Activated naive CD8-positive, alpha-beta T cell treated with anti-CD3 and anti-CD28 coated beads, Interleukin-2, amount 50 U/mL, for 24 hours (primary cell): ENCODE data around the gene FAM131B.
A peak's percentile ranks its signal among the peaks of the same experiment; 100 is the strongest.

Experiments
- ATAC-seq: fragments of 150-1000 bp; cut with Tn5 transposase; one replicate; pipeline ENCODE4 v1.10.0; 2021
- DNase-seq: peaks from one replicate; pipeline ENCODE4 v3.0.0; 2021
- H3K27ac Mint-ChIP-seq: one replicate; pipeline ENCODE4 v1.8.0; 2021; ENCODE audit warnings: mild to moderate bottlenecking, mixed read lengths
- H3K27me3 Mint-ChIP-seq: one replicate; pipeline ENCODE4 v1.8.0; 2021; ENCODE audit warnings: mixed read lengths
- H3K36me3 Mint-ChIP-seq: one replicate; pipeline ENCODE4 v1.8.0; 2021; ENCODE audit warnings: low read depth, mixed read lengths
- H3K4me1 Mint-ChIP-seq: one replicate; pipeline ENCODE4 v1.8.0; 2021; ENCODE audit warnings: mixed read lengths
- H3K4me3 Mint-ChIP-seq: one replicate; pipeline ENCODE4 v1.8.0; 2021; ENCODE audit warnings: mild to moderate bottlenecking, moderate library complexity, mixed read lengths
- H3K9me3 Mint-ChIP-seq: one replicate; pipeline ENCODE4 v1.8.0; 2021; ENCODE audit warnings: mixed read lengths

Gene FAM131B

GRCh38 chr7:143380646-143381426 lies 18.3 kb upstream of the FAM131B start, which contains the start of gene ZYX:
ZYX (plus strand) TSS chr7:143381345; CDS start chr7:143381572, 227 bp downstream.
- Mint-ChIP-seq H3K36me3 (peaks cover 2% of the 10 kb centered on the region), H3K9me3 (no peaks in the 10 kb centered on the region), H3K27me3 (no peaks in the 10 kb centered on the region), H3K4me1 (peaks cover 47% of the 10 kb centered on the region), H3K4me3 (peak within 1 kb of the TSS; percentile 86), H3K27ac (peak within 1 kb of the TSS; percentile 89)
- peak; percentile 81 for ATAC-seq
- peak; percentile 88 for DNase-seq

- ATAC-seq (peak; percentile 53), DNase-seq (peak; percentile 90)
- Mint-ChIP-seq H3K4me3 (peak overlapping the region; percentile 86), H3K9me3 (no peaks in the 10 kb centered on the region), H3K4me1 (peaks cover 52% of the 10 kb centered on the region), H3K27me3 (no peaks in the 10 kb centered on the region), H3K27ac (peak overlapping the region; percentile 89), H3K36me3 (peaks cover 2% of the 10 kb centered on the region)
These were observed 17.7 kb upstream of the FAM131B start for GRCh38 chr7:143380260-143380645.

- Mint-ChIP-seq H3K27me3 (no peaks in the 10 kb centered on the region), H3K9me3 (no peaks in the 10 kb centered on the region), H3K36me3 (peaks cover 2% of the 10 kb centered on the region), H3K4me3 (peak overlapping the region; percentile 86), H3K4me1 (peaks cover 58% of the 10 kb centered on the region), H3K27ac (peak overlapping the region; percentile 89)
- DNase-seq: no peak
- no peak for ATAC-seq
These were observed 17.2 kb upstream of the FAM131B start for GRCh38 chr7:143379611-143380259.

GRCh38 chr7:143376396-143376795 lies 13.9 kb upstream of the FAM131B start:
- ATAC-seq (no peak), DNase-seq (no peak)
- no peaks in the 10 kb centered on the region for H3K36me3 Mint-ChIP-seq
- peaks cover 77% of the 10 kb centered on the region for H3K4me1 Mint-ChIP-seq
- H3K27ac Mint-ChIP-seq: peak overlapping the region; percentile 92
- H3K27me3 Mint-ChIP-seq: no peaks in the 10 kb centered on the region
- no peak overlapping the region for H3K4me3 Mint-ChIP-seq
- H3K9me3 Mint-ChIP-seq: no peaks in the 10 kb centered on the region

GRCh38 chr7:143375298-143376034 lies 13.0 kb upstream of the FAM131B start:
- peak; percentile 48 for DNase-seq
- Mint-ChIP-seq H3K4me3 (peak overlapping the region; percentile 41), H3K9me3 (no peaks in the 10 kb centered on the region), H3K27ac (peak overlapping the region; percentile 92), H3K4me1 (peaks cover 82% of the 10 kb centered on the region), H3K36me3 (no peaks in the 10 kb centered on the region), H3K27me3 (no peaks in the 10 kb centered on the region)
- ATAC-seq: peak; percentile 67

GRCh38 chr7:143374561-143374960 lies 12.0 kb upstream of the FAM131B start:
- H3K4me3 Mint-ChIP-seq: no peak overlapping the region

GRCh38 chr7:143373255-143373794 lies 10.8 kb upstream of the FAM131B start:
- peak overlapping the region; percentile 37 for H3K27ac Mint-ChIP-seq
- ATAC-seq: no peak
- DNase-seq: no peak
- H3K27me3 Mint-ChIP-seq: no peaks in the 10 kb centered on the region
- H3K4me3 Mint-ChIP-seq: no peak overlapping the region
- H3K36me3 Mint-ChIP-seq: no peaks in the 10 kb centered on the region
- H3K9me3 Mint-ChIP-seq: no peaks in the 10 kb centered on the region
- H3K4me1 Mint-ChIP-seq: peaks cover 69% of the 10 kb centered on the region

More at GRCh38 chr7:143374561-143374960, 12.0 kb upstream of the FAM131B start:
- Mint-ChIP-seq H3K4me1 (peaks cover 82% of the 10 kb centered on the region), H3K36me3 (no peaks in the 10 kb centered on the region), H3K27me3 (no peaks in the 10 kb centered on the region), H3K27ac (peak overlapping the region; percentile 92), H3K9me3 (no peaks in the 10 kb centered on the region)
- DNase-seq: no peak
- no peak for ATAC-seq

GRCh38 chr7:143372070-143372469 lies 9.6 kb upstream of the FAM131B start:
- DNase-seq (peak; percentile 60), ATAC-seq (peak; percentile 71)
- Mint-ChIP-seq H3K4me3 (no peak overlapping the region), H3K27ac (peak overlapping the region; percentile 79), H3K4me1 (peaks cover 61% of the 10 kb centered on the region), H3K27me3 (peaks cover 2% of the 10 kb centered on the region), H3K36me3 (no peaks in the 10 kb centered on the region), H3K9me3 (no peaks in the 10 kb centered on the region)

- Mint-ChIP-seq H3K36me3 (no peaks in the 10 kb centered on the region), H3K4me1 (peaks cover 41% of the 10 kb centered on the region), H3K27ac (no peak overlapping the region), H3K9me3 (no peaks in the 10 kb centered on the region), H3K4me3 (no peak overlapping the region), H3K27me3 (peaks cover 8% of the 10 kb centered on the region)
- ATAC-seq (peak; percentile 33), DNase-seq (no peak)
These were observed 7.5 kb upstream of the FAM131B start for GRCh38 chr7:143369678-143370651.

GRCh38 chr7:143368387-143368786 lies 5.9 kb upstream of the FAM131B start:
- Mint-ChIP-seq H3K27ac (no peak overlapping the region), H3K4me3 (no peak overlapping the region), H3K27me3 (peaks cover 22% of the 10 kb centered on the region), H3K9me3 (no peaks in the 10 kb centered on the region), H3K4me1 (peaks cover 25% of the 10 kb centered on the region), H3K36me3 (no peaks in the 10 kb centered on the region)
- no peak for ATAC-seq
- no peak for DNase-seq

GRCh38 chr7:143367972-143368371 lies 5.5 kb upstream of the FAM131B start:
- DNase-seq: no peak
- no peak for ATAC-seq
- H3K27me3 Mint-ChIP-seq: peaks cover 26% of the 10 kb centered on the region
- no peak overlapping the region for H3K4me3 Mint-ChIP-seq
- H3K9me3 Mint-ChIP-seq: no peaks in the 10 kb centered on the region
- H3K4me1 Mint-ChIP-seq: peaks cover 24% of the 10 kb centered on the region
- no peaks in the 10 kb centered on the region for H3K36me3 Mint-ChIP-seq
- no peak overlapping the region for H3K27ac Mint-ChIP-seq

GRCh38 chr7:143363016-143363937 lies 764 bp upstream of the FAM131B start:
- H3K4me1 Mint-ChIP-seq: peaks cover 5% of the 10 kb centered on the region
- H3K27me3 Mint-ChIP-seq: peaks cover 40% of the 10 kb centered on the region
- DNase-seq (no peak), ATAC-seq (no peak)
- no peaks in the 10 kb centered on the region for H3K36me3 Mint-ChIP-seq
- H3K27ac Mint-ChIP-seq: peak overlapping the region; percentile 9
- H3K4me3 Mint-ChIP-seq: peak overlapping the region; percentile 62
- H3K9me3 Mint-ChIP-seq: no peaks in the 10 kb centered on the region
